Measurements from ENCODE around the gene RABGAP1L.
"Not testable (repeated sequence)": the region's sequence is repeated elsewhere in the genome, so short reads cannot be mapped to it uniquely, and the experiment has no call there.

Gene RABGAP1L

DNA sequence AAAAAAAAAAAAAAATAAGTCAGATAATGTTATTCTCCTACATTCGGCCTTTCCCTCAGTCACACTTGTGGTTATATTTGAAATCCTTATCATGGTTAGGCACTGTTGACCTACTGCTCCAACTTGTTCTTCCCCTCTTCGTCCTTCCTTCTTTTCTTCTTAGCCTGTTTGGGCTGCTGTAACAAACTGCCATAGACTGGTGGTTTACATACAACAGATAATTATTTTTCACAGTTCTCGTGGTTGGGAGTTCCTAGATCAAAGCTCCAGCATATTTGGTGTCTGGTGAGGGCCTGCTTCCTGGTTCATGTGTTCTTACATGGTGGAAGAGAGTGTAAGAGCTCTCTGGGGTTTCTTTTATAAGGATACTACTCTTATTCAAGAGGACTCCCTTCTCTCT, 73.4 kb downstream of the RABGAP1L start:
- FAIRE-seq, result no peak
- DNase-seq (ENCODE audit: insufficient read length, low spot score), result no peak

- not testable (repeated sequence) for FAIRE-seq; DNase-seq (ENCODE audit: insufficient read length, low spot score)
These were observed 79.7 kb downstream of the RABGAP1L start for GRCh38 chr1:174238845-174239501.

DNA sequence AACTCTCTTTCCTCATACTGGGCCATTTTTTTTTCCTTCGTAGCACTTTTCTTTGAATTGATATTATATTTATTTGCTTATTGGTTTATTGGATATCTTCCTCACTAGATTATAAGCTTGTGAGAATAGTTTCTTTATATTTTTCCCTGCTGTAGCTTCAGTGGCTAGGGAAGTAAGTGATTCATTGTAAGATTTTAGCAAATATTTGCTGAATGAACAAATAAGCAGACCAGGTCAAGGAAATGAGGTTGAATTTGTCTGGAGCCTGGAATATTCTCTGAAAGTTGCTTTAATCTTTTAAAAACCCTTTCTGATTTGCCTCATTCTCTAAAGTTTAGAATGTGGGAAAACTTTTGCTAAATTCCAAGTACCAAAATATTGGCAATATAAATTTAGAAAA, 80.2 kb downstream of the RABGAP1L start:
- FAIRE-seq, result no peak
- DNase-seq (ENCODE audit: insufficient read length, low spot score), result no peak

DNA sequence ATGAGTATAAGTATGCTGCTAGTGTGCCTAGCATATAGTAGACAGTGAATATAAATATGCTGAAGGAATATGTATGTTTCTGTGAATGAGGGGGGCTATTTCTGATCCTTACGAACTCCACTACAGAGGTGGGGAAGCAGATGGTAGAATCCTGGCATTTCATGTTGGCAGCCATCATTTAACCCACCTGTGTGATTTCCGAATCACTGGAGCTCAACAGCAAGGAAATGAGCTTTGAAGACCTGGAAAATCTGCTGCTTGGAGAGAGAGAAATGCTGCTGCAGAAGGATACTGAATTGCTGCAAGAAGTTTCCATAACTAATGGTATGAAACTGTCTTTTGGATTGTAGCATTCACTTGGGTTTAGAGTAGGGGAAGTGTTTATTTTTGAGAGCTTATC, 83.5 kb downstream of the RABGAP1L start:
- FAIRE-seq, result no peak
- no peak for DNase-seq (ENCODE audit: insufficient read length, low spot score)

DNA sequence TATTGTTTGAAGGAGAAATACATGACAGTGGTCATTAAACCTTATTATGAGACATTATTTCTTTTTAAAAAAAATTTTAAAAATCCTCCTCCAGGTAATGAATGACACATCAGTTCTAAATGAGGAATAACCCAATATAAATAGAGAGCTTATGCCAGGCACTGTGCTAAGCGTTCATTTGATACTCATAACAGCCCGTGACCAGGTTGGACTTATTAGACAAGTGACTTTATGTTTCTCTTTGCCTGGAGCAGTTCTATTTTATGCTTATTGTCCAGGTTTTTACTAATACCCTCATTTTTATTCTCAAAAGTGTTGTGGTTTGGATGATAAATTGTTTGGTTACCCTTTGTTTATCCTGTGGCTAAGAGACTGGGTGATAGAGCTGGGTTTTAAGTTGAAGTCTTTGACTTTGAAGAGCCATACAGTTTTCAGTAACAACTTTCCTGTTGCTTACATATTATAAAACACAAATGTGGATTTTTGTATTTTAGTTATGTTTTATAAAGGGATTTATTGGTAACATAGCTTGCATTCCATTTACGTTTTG, 84.2 kb downstream of the RABGAP1L start:
- no peak for DNase-seq (ENCODE audit: insufficient read length, low spot score)
- no peak for FAIRE-seq

- no peak for DNase-seq (ENCODE audit: insufficient read length, low spot score)
- no peak for FAIRE-seq
These were observed 84.7 kb downstream of the RABGAP1L start for GRCh38 chr1:174244017-174244416.

GRCh38 chr1:174247472-174247871, 88.2 kb downstream of the RABGAP1L start:
- no peak for DNase-seq (ENCODE audit: insufficient read length, low spot score)
- FAIRE-seq, result no peak

- DNase-seq (ENCODE audit: insufficient read length, low spot score) (no peak), FAIRE-seq (no peak)
These were observed 88.7 kb downstream of the RABGAP1L start for GRCh38 chr1:174248041-174248440.

GRCh38 chr1:174256386-174256785, 97.1 kb downstream of the RABGAP1L start:
- DNase-seq (ENCODE audit: insufficient read length, low spot score); FAIRE-seq: not testable (repeated sequence)

DNA sequence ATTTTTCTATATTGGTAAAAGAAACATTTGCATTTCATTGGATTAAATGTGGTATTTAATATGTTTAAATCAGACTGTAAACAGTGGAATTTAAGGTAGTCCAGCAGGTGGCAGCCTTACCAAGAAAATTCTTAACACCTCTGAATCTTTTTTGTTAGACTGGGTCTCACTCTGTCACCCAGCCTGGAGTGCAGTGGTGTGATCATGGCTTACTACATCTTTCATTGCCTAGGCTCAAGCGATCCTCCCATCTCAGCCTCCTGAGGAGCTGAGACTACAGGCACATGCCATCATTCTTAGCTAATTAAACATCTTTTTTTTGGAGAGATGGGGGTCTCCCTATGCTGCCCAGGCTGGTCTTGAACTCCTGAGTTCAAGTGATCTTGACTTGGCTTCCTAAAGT, 98.8 kb downstream of the RABGAP1L start:
- FAIRE-seq (no peak), DNase-seq (ENCODE audit: insufficient read length, low spot score) (peak; percentile 20)

DNA sequence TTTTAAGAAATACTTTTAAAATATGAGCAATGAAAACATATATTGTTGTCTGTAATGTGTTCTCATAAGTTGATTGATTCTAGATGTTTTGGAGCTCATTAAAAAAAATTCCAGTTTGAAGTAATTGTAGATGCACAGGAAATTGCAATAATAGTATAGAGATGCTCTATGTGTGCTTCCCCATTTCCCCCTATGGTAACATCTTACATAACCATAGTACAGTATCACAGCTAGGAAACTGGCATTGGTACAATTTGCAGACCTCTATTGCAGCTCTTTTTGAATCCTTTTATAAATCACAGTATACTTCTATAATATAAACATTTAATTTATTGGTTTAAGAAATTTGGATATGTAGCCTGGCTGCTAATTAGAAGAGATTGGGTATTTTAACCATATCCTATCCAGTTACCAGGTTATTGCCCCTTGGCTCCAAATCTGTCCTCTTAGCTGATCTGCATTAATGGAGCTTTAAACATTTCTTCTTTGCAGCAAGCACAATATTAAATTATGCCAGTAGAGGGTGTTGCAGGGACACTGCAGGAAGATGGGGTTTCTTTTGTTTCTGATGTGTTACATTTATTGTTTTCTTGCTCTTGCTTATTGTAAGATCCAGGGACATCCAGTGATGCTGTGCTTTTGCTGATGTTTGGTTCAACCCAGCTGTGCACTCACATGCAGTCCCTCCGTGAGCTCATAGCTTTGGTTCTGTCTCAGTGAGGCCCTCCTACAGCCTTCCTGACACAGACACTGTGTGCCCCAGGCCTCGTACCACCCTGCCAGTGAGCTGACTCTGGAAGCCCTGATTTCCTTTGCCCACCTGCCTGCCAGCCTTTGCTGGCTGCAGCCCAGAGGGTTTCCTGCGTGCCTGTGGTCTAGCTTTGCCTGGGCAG, 103.3 kb downstream of the RABGAP1L start:
- DNase-seq (ENCODE audit: insufficient read length, low spot score), result peak; percentile 54
- no peak for FAIRE-seq

- FAIRE-seq (no peak), DNase-seq (ENCODE audit: insufficient read length, low spot score) (no peak)
These were observed 106.0 kb downstream of the RABGAP1L start for GRCh38 chr1:174265282-174265681.

GRCh38 chr1:174266476-174266875, 107.2 kb downstream of the RABGAP1L start:
- no peak for FAIRE-seq
- no peak for DNase-seq (ENCODE audit: insufficient read length, low spot score)

DNA sequence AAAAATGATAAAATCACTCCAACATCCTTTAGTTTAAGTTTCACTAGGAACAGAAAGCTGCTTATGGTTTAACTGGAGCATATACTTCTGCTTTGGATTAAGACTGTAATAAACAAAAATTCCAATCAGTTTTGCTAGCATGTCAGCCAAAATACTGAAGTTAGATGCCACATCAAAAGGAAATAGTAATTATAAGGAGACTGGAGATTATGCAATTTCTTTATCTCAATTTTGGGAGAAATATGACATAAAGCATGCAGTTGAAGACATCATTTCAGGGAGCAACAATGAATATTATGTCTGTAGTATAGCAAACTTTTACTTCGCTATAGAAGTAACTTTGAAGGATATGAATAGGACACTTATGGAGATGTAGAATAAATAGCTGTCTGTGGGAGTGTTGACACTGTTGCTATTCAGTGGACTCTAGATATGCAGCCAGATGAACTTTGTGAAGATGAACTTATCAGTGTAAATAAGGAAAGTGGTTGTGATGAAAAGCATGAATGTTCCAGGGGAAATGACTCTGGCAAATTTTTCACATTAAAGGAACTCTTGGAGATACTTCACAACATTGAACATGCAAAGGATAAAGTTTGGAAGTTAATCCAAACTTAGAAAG, 107.8 kb downstream of the RABGAP1L start:
- no peak for DNase-seq (ENCODE audit: insufficient read length, low spot score)
- no peak for FAIRE-seq

GRCh38 chr1:174269989-174270651, 110.8 kb downstream of the RABGAP1L start:
- DNase-seq (ENCODE audit: insufficient read length, low spot score) (no peak), FAIRE-seq (no peak)

DNA sequence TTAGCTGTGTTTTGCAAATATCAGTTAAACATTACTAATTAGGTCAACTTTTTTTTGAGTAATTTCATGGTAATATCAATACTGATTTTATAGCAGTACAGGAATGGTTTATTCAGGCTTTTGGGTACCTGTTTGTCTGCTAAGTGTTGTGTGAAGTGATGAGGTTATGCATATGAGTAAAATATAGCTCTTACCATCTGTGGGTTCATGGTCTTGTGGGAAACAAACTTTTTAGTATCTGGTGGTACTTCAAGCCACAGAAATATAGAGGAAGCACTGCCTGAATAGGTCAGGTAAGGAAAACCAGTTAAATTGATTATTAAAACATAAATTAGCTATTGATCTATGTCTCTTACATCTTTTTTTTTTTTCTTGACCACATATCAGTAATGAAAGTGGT, 113.9 kb downstream of the RABGAP1L start:
- DNase-seq (ENCODE audit: insufficient read length, low spot score) (no peak), FAIRE-seq (no peak)

- FAIRE-seq (no peak), DNase-seq (ENCODE audit: insufficient read length, low spot score) (no peak)
These were observed 114.5 kb downstream of the RABGAP1L start for GRCh38 chr1:174273776-174274175.

- DNase-seq (ENCODE audit: insufficient read length, low spot score) (no peak), FAIRE-seq (no peak)
These were observed 115.1 kb downstream of the RABGAP1L start for GRCh38 chr1:174274452-174274851.

DNA sequence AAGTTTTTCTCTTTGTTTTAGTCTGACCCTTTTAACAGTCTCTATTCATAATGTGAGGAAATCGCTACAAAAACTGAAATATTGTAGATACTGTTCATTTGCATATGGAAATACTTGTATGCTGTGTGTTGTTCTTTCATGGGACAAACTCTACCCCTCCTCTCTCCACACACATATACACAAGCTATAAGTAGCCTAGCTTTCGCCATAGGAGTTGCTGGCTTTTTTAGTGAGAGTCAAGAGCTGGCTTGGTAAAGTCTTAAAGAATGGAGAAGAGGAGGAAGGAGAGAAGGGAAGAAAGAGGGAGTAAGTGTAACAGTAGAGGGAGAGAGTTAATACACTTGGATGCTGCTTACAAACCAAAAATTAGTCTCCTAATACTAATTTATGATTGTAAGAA, 115.6 kb downstream of the RABGAP1L start:
- no peak for FAIRE-seq
- DNase-seq (ENCODE audit: insufficient read length, low spot score), result no peak

DNA sequence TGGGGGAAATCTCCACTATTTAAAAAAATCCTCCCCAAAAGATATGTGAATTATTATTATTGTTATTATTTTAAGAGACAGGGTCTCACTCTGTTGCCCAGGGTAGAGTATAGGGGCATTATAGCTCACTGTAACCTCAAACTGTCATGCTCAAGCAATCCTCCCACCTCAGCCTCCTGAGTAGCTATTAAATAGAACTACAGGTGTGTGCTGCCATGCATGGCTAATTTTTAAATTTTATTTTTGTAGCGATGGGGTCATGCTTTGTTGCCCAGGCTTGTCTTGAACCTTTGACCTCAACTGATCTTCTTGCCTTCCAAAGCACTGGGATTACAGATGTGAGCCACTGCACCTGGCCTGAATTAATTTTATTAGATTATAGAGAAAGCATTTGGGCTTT, 116.8 kb downstream of the RABGAP1L start:
- no peak for DNase-seq (ENCODE audit: insufficient read length, low spot score)
- FAIRE-seq, result no peak

DNA sequence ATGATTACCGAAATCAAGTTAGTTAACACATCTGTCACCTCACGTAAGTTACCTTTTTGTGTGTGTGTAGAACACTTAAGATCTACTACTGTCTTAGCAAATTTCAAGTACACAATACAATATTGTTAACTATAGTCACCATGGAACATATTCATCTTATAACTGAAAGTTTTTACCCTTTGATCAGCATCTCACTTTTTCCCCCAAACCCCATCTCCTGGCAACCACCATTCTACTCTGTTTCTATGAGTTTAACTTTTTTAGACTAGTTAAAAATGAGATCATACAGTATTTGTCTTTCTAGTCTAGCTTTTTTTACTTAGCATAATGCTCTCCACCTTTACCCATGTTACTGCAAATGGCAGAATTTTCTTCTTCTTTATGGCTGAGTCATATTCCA, 124.7 kb downstream of the RABGAP1L start:
- no peak for FAIRE-seq
- DNase-seq (ENCODE audit: insufficient read length, low spot score), result no peak

All from HTR-8/SVneo (cell line).